Suprapubic skin (tissue), 4 donors: ENCODE data around the gene S100A16. TPM values are rescaled to one million over a fixed set of nuclear protein-coding genes. Genes with fewer than 3 reads are reported as not detected.

Experiments
- DNase-seq, 2 donors: peaks; one replicate each; pipeline ENCODE4 v3.0.0-alpha.2; 2019; ENCODE audit warnings: low spot score in 2 of 2
- H3K27ac ChIP-seq: fragments of 200-600 bp; sonication (generic); one replicate; pipeline ENCODE4 v1.5.1; 2019
- H3K27me3 ChIP-seq: fragments of 200-600 bp; sonication (generic); one replicate; pipeline ENCODE4 v1.5.1; 2019
- H3K36me3 ChIP-seq: fragments of 200-600 bp; sonication (generic); one replicate; pipeline ENCODE4 v1.5.1; 2019
- H3K4me1 ChIP-seq: fragments of 200-600 bp; sonication (generic); one replicate; pipeline ENCODE4 v1.5.1; 2019
- H3K4me3 ChIP-seq: fragments of 200-600 bp; sonication (generic); one replicate; pipeline ENCODE4 v1.5.1; 2019; ENCODE audit warnings: mild to moderate bottlenecking
- H3K9me3 ChIP-seq: fragments of 200-600 bp; sonication (generic); one replicate; pipeline ENCODE4 v1.5.1; 2019
- EP300 ChIP-seq: sonication (generic); formaldehyde crosslinking; IDR thresholded peaks from one replicate; pipeline ENCODE4 v1.6.1; 2017; ENCODE audit warnings: antibody characterized with exemption
- POLR2A ChIP-seq, 2 donors: fragments of 450-650 bp; IDR thresholded peaks; one replicate each; pipeline ENCODE4 v1.6.1; 2017; ENCODE audit warnings: antibody characterized with exemption in 2 of 2, mild to moderate bottlenecking in 2 of 2, moderate library complexity in 2 of 2
- POLR2AphosphoS5 ChIP-seq, 3 donors: sonication (generic); formaldehyde crosslinking; IDR thresholded peaks; one replicate each; pipeline ENCODE4 v1.6.1; 2017; ENCODE audit warnings: antibody characterized with exemption in 3 of 3
- WGBS: methylation state at CpG from one replicate; pipeline ENCODE4 v1.1.5; 2018; 5-methylcytosine and 5-hydroxymethylcytosine counted together
- total RNA-seq, 4 donors: library from RNA; depleted of rRNA; stranded (reverse); fragments of >200 nt; gene quantifications; one replicate each; pipeline ENCODE4 v1.1.0, GENCODE V29; 2016
- TF ChIP-seq, protein P1 (sequence below), 2 donors: fragments of 200-600 bp in 1 of 2; fragments of 450-650 bp in 1 of 2; sonication (generic) in 1 of 2; IDR thresholded peaks; one replicate each; pipeline ENCODE4 v1.5.1; 2016 to 2019; ENCODE audit warnings: antibody characterized with exemption in 2 of 2, mild to moderate bottlenecking in 1 of 2, moderate library complexity in 1 of 2

Gene S100A16
- total RNA-seq, 4 donors from 2014 or later = 133 to 668 (median 414) TPM

DNA sequence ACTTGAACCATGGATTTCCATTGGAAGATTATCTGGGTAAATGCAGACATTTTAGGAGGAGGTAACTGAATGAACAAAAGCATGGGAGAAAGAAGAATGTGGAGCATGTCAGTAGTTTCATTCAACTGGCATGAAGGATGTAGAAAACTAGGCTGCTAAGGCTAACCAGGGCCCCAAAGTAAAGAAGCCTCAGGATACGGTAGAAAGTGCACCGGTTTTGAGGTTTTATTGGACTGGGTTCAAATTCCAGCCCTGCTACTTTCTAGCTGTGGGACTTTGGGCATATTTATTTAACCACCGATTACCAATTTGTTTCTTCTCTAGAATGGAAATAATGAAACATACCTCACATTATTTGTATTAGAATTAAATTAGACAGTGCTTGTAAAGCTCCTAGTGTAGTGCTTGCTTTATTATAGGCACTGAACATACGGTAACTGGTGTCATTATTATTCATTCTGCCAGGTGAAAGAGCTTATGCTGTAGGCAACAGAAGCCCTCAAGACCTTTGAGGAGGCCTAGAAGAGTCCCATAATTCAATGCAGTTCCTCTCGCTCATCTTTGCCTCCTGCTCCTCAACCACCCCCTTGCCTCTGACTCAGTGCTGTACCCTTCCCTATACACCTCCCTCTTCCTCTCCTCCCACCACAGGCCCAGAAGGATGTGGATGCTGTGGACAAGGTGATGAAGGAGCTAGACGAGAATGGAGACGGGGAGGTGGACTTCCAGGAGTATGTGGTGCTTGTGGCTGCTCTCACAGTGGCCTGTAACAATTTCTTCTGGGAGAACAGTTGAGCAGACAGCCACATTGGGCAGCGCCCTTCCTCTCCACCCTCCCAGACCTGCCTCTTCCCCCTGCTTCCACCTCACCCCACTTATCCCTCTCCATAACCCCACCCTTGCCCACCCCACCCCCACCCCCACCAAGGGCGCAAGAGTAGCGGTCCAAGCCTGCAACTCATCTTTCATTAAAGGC, 18.4 kb upstream of the S100A16 start:
- TF ChIP-seq POLR2AphosphoS5 (IDR thresholded peaks at IDR 0.05) (no peak), EP300 (no peak), POLR2A (IDR thresholded peaks at IDR 0.05) (no peak)
- TF ChIP-seq, protein P1, sequence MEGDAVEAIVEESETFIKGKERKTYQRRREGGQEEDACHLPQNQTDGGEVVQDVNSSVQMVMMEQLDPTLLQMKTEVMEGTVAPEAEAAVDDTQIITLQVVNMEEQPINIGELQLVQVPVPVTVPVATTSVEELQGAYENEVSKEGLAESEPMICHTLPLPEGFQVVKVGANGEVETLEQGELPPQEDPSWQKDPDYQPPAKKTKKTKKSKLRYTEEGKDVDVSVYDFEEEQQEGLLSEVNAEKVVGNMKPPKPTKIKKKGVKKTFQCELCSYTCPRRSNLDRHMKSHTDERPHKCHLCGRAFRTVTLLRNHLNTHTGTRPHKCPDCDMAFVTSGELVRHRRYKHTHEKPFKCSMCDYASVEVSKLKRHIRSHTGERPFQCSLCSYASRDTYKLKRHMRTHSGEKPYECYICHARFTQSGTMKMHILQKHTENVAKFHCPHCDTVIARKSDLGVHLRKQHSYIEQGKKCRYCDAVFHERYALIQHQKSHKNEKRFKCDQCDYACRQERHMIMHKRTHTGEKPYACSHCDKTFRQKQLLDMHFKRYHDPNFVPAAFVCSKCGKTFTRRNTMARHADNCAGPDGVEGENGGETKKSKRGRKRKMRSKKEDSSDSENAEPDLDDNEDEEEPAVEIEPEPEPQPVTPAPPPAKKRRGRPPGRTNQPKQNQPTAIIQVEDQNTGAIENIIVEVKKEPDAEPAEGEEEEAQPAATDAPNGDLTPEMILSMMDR (IDR thresholded peaks at IDR 0.05) = no peak
- H3K27ac ChIP-seq = no peak overlapping the region
- H3K4me3 ChIP-seq = no peak overlapping the region
- H3K36me3 ChIP-seq = peaks cover 2% of the 10 kb centered on the region
- H3K4me1 ChIP-seq = peaks cover 61% of the 10 kb centered on the region
- H3K9me3 ChIP-seq = no peaks in the 10 kb centered on the region
- no peak for DNase-seq
- WGBS = 72% methylated on average over 10 of the region's 10 CpGs
- no peaks in the 10 kb centered on the region for H3K27me3 ChIP-seq

DNA sequence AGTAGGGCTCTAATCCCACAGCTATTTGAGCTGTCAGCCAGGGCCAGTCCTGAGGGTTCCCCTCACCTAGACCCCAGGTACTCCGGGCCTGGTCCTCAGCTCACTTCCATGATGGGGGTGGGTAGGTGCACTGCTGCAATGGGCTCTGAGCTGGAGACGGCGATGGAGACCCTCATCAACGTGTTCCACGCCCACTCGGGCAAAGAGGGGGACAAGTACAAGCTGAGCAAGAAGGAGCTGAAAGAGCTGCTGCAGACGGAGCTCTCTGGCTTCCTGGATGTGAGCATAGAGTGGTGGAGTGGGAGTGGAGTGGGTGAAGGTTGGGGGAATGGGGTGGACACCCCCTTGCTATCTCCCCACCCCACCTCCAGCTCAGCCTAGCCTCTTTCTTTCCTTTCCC, 17.4 kb upstream of the S100A16 start:
- DNase-seq = no peak
- H3K36me3 ChIP-seq = no peaks in the 10 kb centered on the region
- TF ChIP-seq, protein P1 (IDR thresholded peaks at IDR 0.05) = no peak
- no peak for TF ChIP-seq EP300
- no peak for TF ChIP-seq POLR2AphosphoS5 (IDR thresholded peaks at IDR 0.05)
- TF ChIP-seq POLR2A (IDR thresholded peaks at IDR 0.05) = no peak
- no peaks in the 10 kb centered on the region for H3K9me3 ChIP-seq
- peaks cover 63% of the 10 kb centered on the region for H3K4me1 ChIP-seq
- no peaks in the 10 kb centered on the region for H3K27me3 ChIP-seq
- 88% methylated on average over 7 of the region's 7 CpGs for WGBS
- H3K4me3 ChIP-seq = no peak overlapping the region
- peak overlapping the region; percentile 54 for H3K27ac ChIP-seq

DNA sequence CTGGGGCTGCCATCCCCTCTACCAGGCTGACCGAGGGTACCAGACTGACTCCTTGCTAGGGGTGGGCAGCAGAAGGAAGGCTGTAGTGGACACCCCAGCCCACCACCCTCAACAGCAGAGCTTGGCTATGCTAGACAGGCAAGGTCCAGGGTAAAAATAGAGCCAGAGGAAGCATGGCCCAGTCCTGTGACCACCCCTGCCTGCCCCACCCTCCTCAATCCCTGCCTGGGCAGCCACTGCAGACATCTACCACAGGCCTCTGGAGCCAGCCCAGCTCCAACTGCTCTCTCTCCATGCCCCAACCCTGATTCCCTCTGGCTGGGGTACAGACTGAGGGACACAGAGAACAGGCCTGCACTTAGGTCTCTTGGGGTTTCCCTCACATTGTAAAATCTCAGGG, 17.0 kb upstream of the S100A16 start:
- peaks cover 63% of the 10 kb centered on the region for H3K4me1 ChIP-seq
- 100% methylated on average over 1 of the region's 1 CpG for WGBS

DNA sequence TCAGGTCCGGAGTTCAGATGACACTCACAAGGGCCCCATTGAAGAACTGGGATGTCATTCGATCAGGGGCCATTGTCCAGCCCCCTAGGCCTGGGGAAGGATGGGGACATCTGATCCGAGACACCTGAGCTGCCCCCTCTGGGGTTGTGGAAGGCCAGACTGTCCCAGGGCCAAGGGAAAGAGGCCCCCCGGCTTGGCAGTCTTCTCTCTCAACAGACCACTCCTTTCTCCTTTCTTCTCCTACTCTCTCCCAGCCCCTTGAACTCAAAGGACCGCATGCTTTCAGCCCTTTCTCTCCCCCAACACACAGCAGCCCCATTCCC, 16.4 kb upstream of the S100A16 start:
- Histone ChIP-seq H3K9me3 (no peaks in the 10 kb centered on the region), H3K36me3 (peaks cover 7% of the 10 kb centered on the region), H3K4me3 (no peak overlapping the region), H3K27me3 (no peaks in the 10 kb centered on the region), H3K27ac (no peak overlapping the region), H3K4me1 (peaks cover 64% of the 10 kb centered on the region)
- TF ChIP-seq POLR2A (IDR thresholded peaks at IDR 0.05) (no peak), EP300 (no peak), POLR2AphosphoS5 (IDR thresholded peaks at IDR 0.05) (no peak)
- TF ChIP-seq, protein P1 (IDR thresholded peaks at IDR 0.05) = no peak
- peak in 1 of 2 donors; percentile 60 for DNase-seq
- WGBS = 86% methylated on average over 4 of the region's 5 CpGs

More for the DNA sequence above, 17.0 kb upstream of the S100A16 start:
- no peak for DNase-seq
- H3K4me3 ChIP-seq = no peak overlapping the region
- TF ChIP-seq EP300 (no peak), POLR2A (IDR thresholded peaks at IDR 0.05) (no peak), POLR2AphosphoS5 (IDR thresholded peaks at IDR 0.05) (no peak)
- TF ChIP-seq, protein P1 (IDR thresholded peaks at IDR 0.05) = no peak
- H3K36me3 ChIP-seq = peaks cover 1% of the 10 kb centered on the region
- peak overlapping the region; percentile 54 for H3K27ac ChIP-seq
- H3K27me3 ChIP-seq = no peaks in the 10 kb centered on the region
- no peaks in the 10 kb centered on the region for H3K9me3 ChIP-seq

DNA sequence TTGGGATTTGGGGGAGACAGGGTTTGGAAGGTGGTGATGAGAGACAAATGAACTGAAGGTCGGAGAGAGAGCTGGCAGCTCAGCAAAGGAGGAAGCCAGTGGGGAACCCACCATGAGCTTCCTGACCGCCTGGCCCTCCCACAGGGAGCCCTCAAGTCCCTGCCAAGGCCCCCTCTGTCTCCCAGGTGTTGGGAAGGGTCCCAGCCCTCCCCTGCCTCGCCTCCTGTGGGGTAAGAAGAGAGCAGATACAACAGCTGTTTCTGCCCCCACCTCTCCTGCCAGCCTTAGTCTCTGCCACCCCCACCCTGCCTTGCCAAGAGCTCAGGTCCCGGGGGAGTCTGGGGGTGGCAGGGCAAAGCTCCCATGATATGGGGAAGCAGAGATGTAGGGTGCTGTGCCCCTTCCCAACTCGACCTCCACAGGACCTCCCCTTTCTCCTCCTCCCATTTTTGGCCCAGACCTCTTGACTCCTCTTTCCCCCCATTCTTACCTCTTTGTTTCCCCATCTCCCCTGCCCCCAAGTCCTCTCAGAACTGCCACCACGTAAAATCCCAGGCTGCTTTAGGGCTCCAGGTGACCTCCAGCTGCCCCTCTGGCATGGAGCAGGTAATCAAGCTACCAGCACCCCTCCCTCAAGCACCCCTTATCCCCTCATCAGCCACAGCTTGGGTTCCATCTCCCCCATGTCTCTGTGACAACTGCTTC, 15.9 kb upstream of the S100A16 start:
- H3K9me3 ChIP-seq = no peaks in the 10 kb centered on the region
- H3K4me1 ChIP-seq = peaks cover 64% of the 10 kb centered on the region
- peak in 1 of 2 donors; percentile 61 for DNase-seq
- no peak for TF ChIP-seq POLR2A (IDR thresholded peaks at IDR 0.05)
- TF ChIP-seq POLR2AphosphoS5 (IDR thresholded peaks at IDR 0.05) = no peak
- TF ChIP-seq, protein P1 (IDR thresholded peaks at IDR 0.05) = no peak
- TF ChIP-seq EP300 = no peak
- peak overlapping the region; percentile 92 for H3K27ac ChIP-seq
- H3K36me3 ChIP-seq = peaks cover 7% of the 10 kb centered on the region
- H3K4me3 ChIP-seq = no peak overlapping the region
- WGBS = 80% methylated on average over 6 of the region's 6 CpGs
- H3K27me3 ChIP-seq = no peaks in the 10 kb centered on the region
